ENCODE data around the gene FLOT2. TPM values are rescaled to one million over a fixed set of nuclear protein-coding genes. Genes with fewer than 3 reads are reported as not detected.

Gene FLOT2
- total and polyA plus RNA-seq, 10 of the 15 experiments (the other 5 are each of a cell fraction or from before 2014, with no cell fraction given), result 56.8 to 302 (median 149) TPM

DNA sequence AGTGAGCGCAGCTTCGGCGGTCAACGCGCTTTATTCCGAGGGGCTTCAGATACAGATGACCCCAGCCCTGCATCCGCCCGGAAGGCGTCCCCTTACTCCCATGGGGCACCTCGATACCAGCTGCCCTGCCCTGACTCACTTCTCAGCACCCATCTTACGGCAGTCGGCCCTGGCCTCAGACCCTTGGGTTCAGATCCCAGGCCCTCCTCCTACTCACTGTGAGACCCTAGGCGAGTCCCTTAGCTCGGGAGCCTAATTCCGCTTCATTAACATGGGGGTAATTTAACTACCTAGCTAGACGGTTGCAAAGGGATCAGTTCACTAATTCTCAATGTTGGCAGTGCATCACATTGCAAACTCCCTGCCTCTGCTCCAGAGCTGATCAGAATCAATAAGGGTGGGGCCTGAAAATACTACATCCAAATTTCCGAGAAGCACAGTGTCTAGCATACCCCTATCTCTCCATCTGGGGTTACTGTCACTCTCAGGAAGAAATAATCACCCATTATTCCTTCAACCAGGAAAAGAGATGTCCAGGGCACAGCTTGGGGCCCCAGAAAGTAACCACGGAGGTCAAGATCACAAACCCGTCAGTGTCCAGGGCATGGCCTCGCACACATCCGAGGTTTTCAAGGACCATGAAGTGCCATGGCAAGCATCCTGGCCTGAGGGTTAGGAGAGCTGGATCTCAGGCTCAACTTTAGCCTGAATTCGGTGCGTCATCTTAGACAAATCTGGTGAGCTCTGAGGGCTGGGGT is 415 bp upstream of the FLOT2 start:
- POLR2A ChIA-PET, result interaction anchor here (0.5 to 3.0 kb wide), 20 partner anchors 10 to 859 kb away, joined by 3 to 20 read pairs (median 5); partner anchors contain the start of genes ERAL1, FAM222B, NEK8 and PHF12
- DNase-seq (ENCODE audit: low read depth, low spot score) (no peak), FAIRE-seq (no peak), ATAC-seq (no peak; the same call in 1 of the 3 replicates)
- H3K36me3 ChIP-seq (ENCODE audit: control insufficient read depth in 2 of 2, insufficient read depth in 2 of 2, low read length in 1 of 2), result no peaks in the 10 kb centered on the region
- no peaks in the 10 kb centered on the region for H4K20me1 ChIP-seq (ENCODE audit: control insufficient read depth, insufficient read depth)
- H3K79me2 ChIP-seq (ENCODE audit: control insufficient read depth, insufficient read depth, low read length), result peaks cover 23% of the 10 kb centered on the region
- H3K9me3 ChIP-seq (replicated peaks; ENCODE audit: control insufficient read depth, insufficient read depth, low read length), result no peaks in the 10 kb centered on the region
- in situ Hi-C loops (cut with MboI), result loop anchor here (25.0 kb wide), 1 partner anchor 1411 kb away; no protein-coding TSS in a partner anchor
- no peaks in the 10 kb centered on the region for H3K27me3 ChIP-seq (replicated peaks in 1 of 2; ENCODE audit: control insufficient read depth in 2 of 2, insufficient read depth in 2 of 2, low read length in 1 of 2)
- no TSS peak for BruUV-seq (replicated peaks)
- H3K4me1 ChIP-seq (ENCODE audit: control insufficient read depth, insufficient read depth, low read length), result peaks cover 31% of the 10 kb centered on the region
- RAD21 ChIA-PET (ENCODE audit: unreplicated experiment), result interaction anchor here (0.6 to 5.9 kb wide), 12 partner anchors 10 to 331 kb away, joined by 3 to 28 read pairs (median 8); partner anchors contain the start of gene FAM222B
- peak; percentile 80; the same call in 1 of the 2 replicates for TF ChIP-seq GATAD2B (conservative IDR thresholded peaks at IDR 0.05; ENCODE audit: low read depth)
- TF ChIP-seq MEF2B (IDR thresholded peaks at IDR 0.05; ENCODE audit: partially characterized antibody, poor library complexity, severe bottlenecking), result peak; percentile 35
- TF ChIP-seq ESRRA (IDR thresholded peaks at IDR 0.05; ENCODE audit: low read length), result no peak
- TF ChIP-seq SMAD5 (IDR thresholded peaks at IDR 0.05; ENCODE audit: low read depth), result peak; percentile 37; the same call in 1 of the 2 replicates
- TF ChIP-seq DPF2 (IDR thresholded peaks at IDR 0.05), result peak; percentile 29; the same call in 1 of the 2 replicates
- TF ChIP-seq ZNF207 (IDR thresholded peaks at IDR 0.05; ENCODE audit: borderline replicate concordance), result 0 out of 2 replicates have a peak, but pooled peaks have one; percentile 49
- no peak for TF ChIP-seq FOXM1 (IDR thresholded peaks at IDR 0.05; ENCODE audit: low read depth, low read length)
- TF ChIP-seq RB1 (IDR thresholded peaks at IDR 0.05; ENCODE audit: borderline replicate concordance), result 0 out of 2 replicates have a peak, but pooled peaks have one; percentile 5
- SMC1A ChIA-PET (ENCODE audit: uncharacterized antibody, unreplicated experiment), result interaction anchor here (0.9 to 5.8 kb wide), 12 partner anchors 10 to 178 kb away, joined by 3 to 35 read pairs (median 4); partner anchors contain the start of genes FAM222B, NEK8, RPL23A and TLCD1
- intact Hi-C loops (cut with micrococcal nuclease; ENCODE audit: unreplicated experiment), result no loop called here
- peak overlapping the region; percentile 76 for H2AFZ ChIP-seq (ENCODE audit: control insufficient read depth, low read depth, low read length)
- peak overlapping the region; percentile 92 for H3K4me3 ChIP-seq
- H3K4me2 ChIP-seq (ENCODE audit: control insufficient read depth, insufficient read depth), result peak overlapping the region; percentile 92
- H3K9ac ChIP-seq (ENCODE audit: control insufficient read depth, insufficient read depth, low read length), result peak overlapping the region; percentile 72
- peak overlapping the region; percentile 72 for H3K27ac ChIP-seq (ENCODE audit: control insufficient read depth, insufficient read depth)
- WGBS (ENCODE audit: insufficient coverage, insufficient replicate concordance, low lambda C conversion rate, missing lambda C conversion rate), result 13% methylated on average over 23 of the region's 23 CpGs
- CTCF ChIA-PET, result interaction anchor here (0.6 to 17.3 kb wide), 9 partner anchors 10 to 390 kb away, joined by 3 to 175 read pairs (median 5); partner anchors contain the start of genes FAM222B, NEK8 and TLCD1

All from GM12878 (cell line).